Mucosa of gallbladder (tissue), 1 donor: ENCODE measurements around the gene RBMS1. TPM values are rescaled to one million over a fixed set of nuclear protein-coding genes. Genes with fewer than 3 reads are reported as not detected.
"Not testable (repeated sequence)": the region's sequence is repeated elsewhere in the genome, so short reads cannot be mapped to it uniquely, and the experiment has no call there.

ENCODE experiments used
- DNase-seq: peaks from one replicate; pipeline ENCODE4 v3.0.0-alpha.2; 2020; ENCODE audit warnings: low spot score
- total RNA-seq: library from RNA; stranded (reverse); gene quantifications from one replicate; pipeline ENCODE4 v1.2.1, GENCODE V29; 2021
- donor health status: DM: no; HTN: no; CAD: no.

Gene RBMS1
- total RNA-seq, 1 donor from 2014 or later = 36.2 TPM

GRCh38 chr2:160434254-160434948 lies 59.2 kb downstream of the RBMS1 start:
- no peak for DNase-seq

- DNase-seq = no peak
Observed at GRCh38 chr2:160433466-160434140, 60.0 kb downstream of the RBMS1 start.

- no peak for DNase-seq
Observed at GRCh38 chr2:160432633-160433032, 61.0 kb downstream of the RBMS1 start.

GRCh38 chr2:160431441-160431840 lies 62.2 kb downstream of the RBMS1 start:
- no peak for DNase-seq

GRCh38 chr2:160430001-160430344 lies 63.6 kb downstream of the RBMS1 start:
- DNase-seq = no peak

GRCh38 chr2:160429248-160430000 lies 64.2 kb downstream of the RBMS1 start:
- DNase-seq = no peak

GRCh38 chr2:160428405-160428763 lies 65.2 kb downstream of the RBMS1 start:
- no peak for DNase-seq

GRCh38 chr2:160427629-160428404 lies 65.8 kb downstream of the RBMS1 start:
- peak; percentile 27 for DNase-seq

GRCh38 chr2:160426604-160427003 lies 67.0 kb downstream of the RBMS1 start:
- no peak for DNase-seq

GRCh38 chr2:160425434-160426151 lies 68.0 kb downstream of the RBMS1 start:
- DNase-seq = no peak

GRCh38 chr2:160423126-160423525 lies 70.5 kb downstream of the RBMS1 start:
- no peak for DNase-seq

GRCh38 chr2:160421646-160422501 lies 71.7 kb downstream of the RBMS1 start:
- not testable (repeated sequence) for DNase-seq

- no peak for DNase-seq
Observed at GRCh38 chr2:160420711-160421110, 72.9 kb downstream of the RBMS1 start.

GRCh38 chr2:160419776-160420505 lies 73.7 kb downstream of the RBMS1 start:
- no peak for DNase-seq

GRCh38 chr2:160418853-160419252 lies 74.8 kb downstream of the RBMS1 start:
- DNase-seq = no peak

- no peak for DNase-seq
Observed at GRCh38 chr2:160418398-160418765, 75.2 kb downstream of the RBMS1 start.

- DNase-seq = no peak
Observed at GRCh38 chr2:160417745-160418397, 75.7 kb downstream of the RBMS1 start.

GRCh38 chr2:160415991-160416390 lies 77.6 kb downstream of the RBMS1 start:
- no peak for DNase-seq

GRCh38 chr2:160411955-160412354 lies 81.7 kb downstream of the RBMS1 start:
- no peak for DNase-seq
